ENCODE results near the gene CNEP1R1. TPM values are rescaled to one million over a fixed set of nuclear protein-coding genes. Genes with fewer than 3 reads are reported as not detected.

CNEP1R1 gene
- total and polyA plus RNA-seq, 2 experiments from 2014 or later, result 13.8 to 30.3 TPM

GRCh38 chr16:50038286-50038685, 13.3 kb downstream of the CNEP1R1 start:
- H3K27ac Mint-ChIP-seq, result peak overlapping the region; percentile 1; the same call in 1 of the 2 replicates
- Histone ChIP-seq H3F3A (replicated peaks; ENCODE audit: low read depth) (no peaks in the 10 kb centered on the region), H3K27me3 (ENCODE audit: insufficient read depth) (no peaks in the 10 kb centered on the region), H3K27ac (ENCODE audit: low read depth) (peak overlapping the region; percentile 20; the same call in 1 of the 2 replicates), H3K4me1 (ENCODE audit: insufficient read depth) (peaks cover 5% of the 10 kb centered on the region; the same call in 1 of the 2 replicates), H2AFZ (no peak overlapping the region), H3K4me2 (no peak overlapping the region), H4K20me1 (replicated peaks; ENCODE audit: insufficient read depth) (no peaks in the 10 kb centered on the region), H3K9me2 (ENCODE audit: insufficient read depth) (no peaks in the 10 kb centered on the region), H3K4me3 (no peak overlapping the region), H3K79me2 (replicated peaks; ENCODE audit: insufficient read depth) (no peaks in the 10 kb centered on the region), H3K36me3 (ENCODE audit: insufficient read depth) (peaks cover 15% of the 10 kb centered on the region)
- no peaks in the 10 kb centered on the region for H3K27me3 Mint-ChIP-seq (ENCODE audit: insufficient read depth, low read depth, poor library complexity)
- ATAC-seq, result no peak
- peaks cover 12% of the 10 kb centered on the region; the same call in 2 of the 3 replicates for H3K36me3 Mint-ChIP-seq (ENCODE audit: low read depth)
- no peak overlapping the region for H3K4me3 Mint-ChIP-seq
- peaks cover 5% of the 10 kb centered on the region for H3K4me1 Mint-ChIP-seq
- TF ChIP-seq JUNB (IDR thresholded peaks at IDR 0.05; ENCODE audit: unreplicated experiment) (no peak), EZH2phosphoT487 (IDR thresholded peaks at IDR 0.05; ENCODE audit: unreplicated experiment) (no peak), EZH2 (IDR thresholded peaks at IDR 0.05; ENCODE audit: low read depth, unreplicated experiment) (no peak), ZNF462 (CRISPR knock-in tag; IDR thresholded peaks at IDR 0.05) (no peak), POLR2AphosphoS5 (IDR thresholded peaks at IDR 0.05; ENCODE audit: low read depth) (no peak), ZNF331 (CRISPR knock-in tag; IDR thresholded peaks at IDR 0.05; ENCODE audit: low read depth) (no peak), NANOG (IDR thresholded peaks at IDR 0.05; ENCODE audit: borderline replicate concordance) (no peak), ETS1 (IDR thresholded peaks at IDR 0.05) (no peak), REST (IDR thresholded peaks at IDR 0.05; ENCODE audit: unreplicated experiment) (no peak), ZNF114 (CRISPR knock-in tag; IDR thresholded peaks at IDR 0.05) (no peak), STAT1 (IDR thresholded peaks at IDR 0.05; ENCODE audit: unreplicated experiment) (no peak), CREB1 (CRISPR knock-in tag; IDR thresholded peaks at IDR 0.05; ENCODE audit: low read depth) (no peak)
- TF ChIP-seq, protein P1, sequence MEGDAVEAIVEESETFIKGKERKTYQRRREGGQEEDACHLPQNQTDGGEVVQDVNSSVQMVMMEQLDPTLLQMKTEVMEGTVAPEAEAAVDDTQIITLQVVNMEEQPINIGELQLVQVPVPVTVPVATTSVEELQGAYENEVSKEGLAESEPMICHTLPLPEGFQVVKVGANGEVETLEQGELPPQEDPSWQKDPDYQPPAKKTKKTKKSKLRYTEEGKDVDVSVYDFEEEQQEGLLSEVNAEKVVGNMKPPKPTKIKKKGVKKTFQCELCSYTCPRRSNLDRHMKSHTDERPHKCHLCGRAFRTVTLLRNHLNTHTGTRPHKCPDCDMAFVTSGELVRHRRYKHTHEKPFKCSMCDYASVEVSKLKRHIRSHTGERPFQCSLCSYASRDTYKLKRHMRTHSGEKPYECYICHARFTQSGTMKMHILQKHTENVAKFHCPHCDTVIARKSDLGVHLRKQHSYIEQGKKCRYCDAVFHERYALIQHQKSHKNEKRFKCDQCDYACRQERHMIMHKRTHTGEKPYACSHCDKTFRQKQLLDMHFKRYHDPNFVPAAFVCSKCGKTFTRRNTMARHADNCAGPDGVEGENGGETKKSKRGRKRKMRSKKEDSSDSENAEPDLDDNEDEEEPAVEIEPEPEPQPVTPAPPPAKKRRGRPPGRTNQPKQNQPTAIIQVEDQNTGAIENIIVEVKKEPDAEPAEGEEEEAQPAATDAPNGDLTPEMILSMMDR (conservative IDR thresholded peaks at IDR 0.05; ENCODE audit: low read depth in 2 of 2), result no peak
- DNase-seq (ENCODE audit: low spot score), result no peak
- H3K9me3 Mint-ChIP-seq, result no peaks in the 10 kb centered on the region
